A549 treated with AZD2906 at 1 μM for 4 hours (cell line): ENCODE data around the gene ZNF304. TPM values are rescaled to one million over a fixed set of nuclear protein-coding genes. Genes with fewer than 3 reads are reported as not detected.

Experiments used
- total RNA-seq: library from RNA; stranded (reverse); fragments of 200-300 nt; extraction: Qiagen RNA extraction; gene quantifications from 5 replicates; pipeline ENCODE4 v1.2.3, GENCODE V29; 2022

ZNF304 gene
- total RNA-seq: 1.8 to 2.5 TPM (median 2.0 TPM) in 5 replicates

GRCh38 chr19:57350877-57351805 is at the start of gene ZNF304:
Gene ZNF304 (plus strand): TSS chr19:57351271. CDS start chr19:57351665, 394 bp downstream.

DNA sequence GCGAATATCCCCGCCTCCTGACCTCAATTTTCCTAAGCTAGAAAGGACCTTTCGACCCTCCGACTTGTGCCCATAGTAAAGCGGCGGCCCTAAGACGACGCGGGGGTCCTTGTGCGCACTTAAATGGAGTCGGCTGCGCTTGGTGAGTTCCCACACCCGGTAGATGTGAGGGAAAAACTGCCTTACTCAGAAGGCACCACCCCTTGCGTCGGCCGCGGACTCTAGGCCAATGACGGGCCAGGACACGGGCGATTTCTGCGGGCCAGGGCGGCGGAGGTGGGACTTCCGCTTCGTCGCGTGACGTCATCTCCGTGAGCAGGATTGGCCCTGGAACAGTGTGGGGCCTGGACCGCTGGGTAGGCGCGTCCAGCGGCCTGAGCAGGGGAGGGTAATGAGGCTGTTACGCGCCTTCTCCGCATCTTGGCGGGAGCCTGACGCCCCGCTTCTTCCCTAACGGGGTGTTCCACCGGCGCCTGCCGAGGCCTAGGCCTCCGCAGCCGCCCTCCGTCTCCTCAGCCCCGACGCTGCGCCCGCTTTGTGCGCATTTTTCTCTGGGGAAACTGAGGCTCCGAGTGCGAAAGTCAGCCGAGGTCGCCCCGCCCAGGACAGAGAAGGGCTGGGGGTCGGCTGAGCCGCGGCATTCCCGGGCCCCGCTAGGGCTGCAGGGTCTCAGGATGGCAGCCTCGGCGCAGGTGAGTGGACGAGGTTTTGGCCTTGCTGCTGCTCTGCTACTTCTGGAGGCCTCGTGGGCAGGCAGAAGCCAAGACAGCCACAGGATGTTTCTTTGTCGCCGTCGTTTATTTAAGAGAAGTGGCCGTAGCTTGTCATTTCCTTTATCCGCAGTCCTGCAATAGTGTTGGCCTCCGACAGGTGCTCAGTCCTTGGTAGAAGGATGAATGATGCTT is 30.6 kb upstream of the ZNF304 start, which contains the start of gene ZNF543:
Gene ZNF543 (plus strand): TSS at position 293 of the 905 bp plus-strand sequence. CDS start 382 bp downstream, at position 675.

GRCh38 chr19:57362997-57363687 is 12.1 kb downstream of the ZNF304 start, which contains the start of the genes TRAPPC2B and ZNF547:
Gene TRAPPC2B (plus strand): TSS chr19:57363551. CDS start chr19:57364834, 1,283 bp downstream.
Gene ZNF547 (plus strand): TSS chr19:57363551. CDS start chr19:57368556, 5,005 bp downstream.

GRCh38 chr19:57389730-57390598 is 38.9 kb downstream of the ZNF304 start, which contains the start of gene ZNF548:
Gene ZNF548 (plus strand): TSS chr19:57389854. CDS start chr19:57390100, 246 bp downstream.

Other genes with a start within 250 kb of the ZNF304 start
- not detected in 5 replicates for gene USP29, start 231.3 kb upstream of the ZNF304 start, total RNA-seq
- not detected in 5 replicates for gene ZIM3, start 206.1 kb upstream of the ZNF304 start, total RNA-seq
- 0.09 TPM in 1 of 5 replicates, not detected in the others for gene DUXA, start 183.8 kb upstream of the ZNF304 start, total RNA-seq
- 8.0 to 9.0 TPM (median 8.5 TPM) in 5 replicates for gene ZNF264, start 159.8 kb upstream of the ZNF304 start, total RNA-seq
- gene AURKC, start 120.2 kb upstream of the ZNF304 start, total RNA-seq: 0.23 to 0.55 TPM (median 0.32 TPM) in 5 replicates
- 1.4 to 2.9 TPM (median 1.9 TPM) in 5 replicates for gene ZNF805, start 110.6 kb upstream of the ZNF304 start, total RNA-seq
- 0.84 to 1.2 TPM (median 0.95 TPM) in 5 replicates for gene ZNF460, start 70.8 kb upstream of the ZNF304 start, total RNA-seq
- 1.3 to 2.0 TPM (median 1.4 TPM) in 5 replicates for gene ZNF543, start 30.8 kb upstream of the ZNF304 start, total RNA-seq
- gene TRAPPC2B, start 12.3 kb downstream of the ZNF304 start, total RNA-seq: 12.7 to 15.4 TPM (median 14.8 TPM) in 5 replicates
- 1.00 to 1.9 TPM (median 1.1 TPM) in 5 replicates for gene ZNF547, start 12.3 kb downstream of the ZNF304 start, total RNA-seq
- 2.9 to 4.1 TPM (median 3.7 TPM) in 5 replicates for gene ZNF548, start 38.6 kb downstream of the ZNF304 start, total RNA-seq
- 4.3 to 7.3 TPM (median 5.2 TPM) in 5 replicates for gene ZNF17, start 59.9 kb downstream of the ZNF304 start, total RNA-seq
- gene ZNF749, start 84.1 kb downstream of the ZNF304 start, total RNA-seq: 14.6 to 15.7 TPM (median 15.2 TPM) in 5 replicates
- gene VN1R1, start 105.9 kb downstream of the ZNF304 start, total RNA-seq: 0.03 to 0.07 TPM (median 0.05 TPM) in 4 of 5 replicates, not detected in the other
- 0.85 to 1.8 TPM (median 1.6 TPM) in 5 replicates for gene ZNF772, start 126.3 kb downstream of the ZNF304 start, total RNA-seq
- 5.6 to 7.5 TPM (median 6.5 TPM) in 5 replicates for gene ZNF419, start 136.5 kb downstream of the ZNF304 start, total RNA-seq
- gene ZNF773, start 148.7 kb downstream of the ZNF304 start, total RNA-seq: 4.4 to 6.5 TPM (median 5.2 TPM) in 5 replicates
- 1.3 to 2.0 TPM (median 1.6 TPM) in 5 replicates for gene ZNF549, start 176.1 kb downstream of the ZNF304 start, total RNA-seq
- gene ZNF550, start 208.6 kb downstream of the ZNF304 start, total RNA-seq: 2.8 to 3.9 TPM (median 3.4 TPM) in 5 replicates
- gene ZNF416, start 227.6 kb downstream of the ZNF304 start, total RNA-seq: 3.9 to 4.7 TPM (median 4.4 TPM) in 5 replicates
- gene ZIK1, start 232.9 kb downstream of the ZNF304 start, total RNA-seq: 0.07 TPM in 1 of 5 replicates, not detected in the others
- gene ZNF530, start 248.6 kb downstream of the ZNF304 start, total RNA-seq: 4.8 to 6.2 TPM (median 5.4 TPM) in 5 replicates